EH (cell line): ENCODE data around the gene THSD4.
"Not testable (repeated sequence)": the region's sequence is repeated elsewhere in the genome, so short reads cannot be mapped to it uniquely, and the experiment has no call there.

Experiments
- DNase-seq: peaks from one replicate; pipeline ENCODE4 v3.0.0-alpha.2; 2015; ENCODE audit warnings: low read depth

Gene THSD4

GRCh38 chr15:71350622-71351378 is 235.5 kb downstream of the THSD4 start:
- DNase-seq, result no peak

- DNase-seq, result no peak
Measured at GRCh38 chr15:71352125-71352524, 236.9 kb downstream of the THSD4 start.

- DNase-seq, result no peak
Measured at GRCh38 chr15:71352765-71353164, 237.5 kb downstream of the THSD4 start.

- no peak for DNase-seq
Measured at GRCh38 chr15:71353171-71353570, 237.9 kb downstream of the THSD4 start.

GRCh38 chr15:71355268-71355667 is 240.0 kb downstream of the THSD4 start:
- DNase-seq, result no peak

- DNase-seq, result peak; percentile 15
Measured at GRCh38 chr15:71357321-71357732, 242.1 kb downstream of the THSD4 start.

- DNase-seq, result no peak
Measured at GRCh38 chr15:71357967-71358366, 242.7 kb downstream of the THSD4 start.

GRCh38 chr15:71359246-71359645 is 244.0 kb downstream of the THSD4 start:
- DNase-seq, result no peak

GRCh38 chr15:71362556-71362955 is 247.3 kb downstream of the THSD4 start:
- no peak for DNase-seq

GRCh38 chr15:71362987-71363968 is 248.0 kb downstream of the THSD4 start:
- no peak for DNase-seq

- no peak for DNase-seq
Measured at GRCh38 chr15:71364117-71364584, 248.9 kb downstream of the THSD4 start.

GRCh38 chr15:71366522-71366921 is 251.3 kb downstream of the THSD4 start:
- DNase-seq, result no peak

GRCh38 chr15:71366926-71367325 is 251.7 kb downstream of the THSD4 start:
- no peak for DNase-seq

GRCh38 chr15:71367737-71368136 is 252.5 kb downstream of the THSD4 start:
- DNase-seq, result not testable (repeated sequence)

GRCh38 chr15:71372769-71373168 is 257.5 kb downstream of the THSD4 start:
- DNase-seq, result not testable (repeated sequence)

GRCh38 chr15:71373917-71374316 is 258.6 kb downstream of the THSD4 start:
- DNase-seq, result no peak

GRCh38 chr15:71374607-71375352 is 259.5 kb downstream of the THSD4 start:
- DNase-seq, result peak; percentile 77

- no peak for DNase-seq
Measured at GRCh38 chr15:71375934-71376333, 260.7 kb downstream of the THSD4 start.

GRCh38 chr15:71379893-71380292 is 264.6 kb downstream of the THSD4 start:
- DNase-seq, result no peak

GRCh38 chr15:71380345-71380744 is 265.1 kb downstream of the THSD4 start:
- no peak for DNase-seq

- DNase-seq, result no peak
Measured at GRCh38 chr15:71384501-71384900, 269.2 kb downstream of the THSD4 start.

GRCh38 chr15:71385026-71385425 is 269.8 kb downstream of the THSD4 start:
- no peak for DNase-seq
